Liver (tissue), 9 donors: ENCODE measurements around the gene CORO2A. TPM values are rescaled to one million over a fixed set of nuclear protein-coding genes. Genes with fewer than 3 reads are reported as not detected.
A peak's percentile ranks its signal among the peaks of the same experiment; 100 is the strongest.

Source experiments
- DNase-seq: peaks from one replicate; pipeline ENCODE4 v3.0.0-alpha.2; 2017; ENCODE audit warnings: low spot score
- H3K27ac ChIP-seq, 2 donors: one replicate each; pipeline ENCODE4 v1.7.0; 2013; ENCODE audit warnings: inconsistent platforms in 2 of 2, low read length in 2 of 2, control low read depth in 1 of 2, low read depth in 1 of 2, mild to moderate bottlenecking in 1 of 2
- H3K27me3 ChIP-seq, 4 donors: one replicate each; pipeline versions ENCODE4 v1.6.1 to v1.7.0; 2013; ENCODE audit warnings: low read length in 3 of 4, inconsistent platforms in 1 of 4, mild to moderate bottlenecking in 1 of 4, moderate library complexity in 1 of 4; ENCODE audit not compliant: control insufficient read depth in 4 of 4, insufficient read depth in 4 of 4
- H3K36me3 ChIP-seq, 4 donors: one replicate each; pipeline versions ENCODE4 v1.6.1 to v1.7.0; 2013; ENCODE audit warnings: low read length in 3 of 4, mild to moderate bottlenecking in 3 of 4, low read depth in 1 of 4, moderate library complexity in 1 of 4; ENCODE audit not compliant: control insufficient read depth in 4 of 4, insufficient read depth in 3 of 4
- H3K4me1 ChIP-seq, 4 donors: one replicate each; pipeline versions ENCODE4 v1.6.1 to v1.7.0; 2013; ENCODE audit warnings: low read length in 3 of 4, mild to moderate bottlenecking in 3 of 4, moderate library complexity in 1 of 4; ENCODE audit not compliant: control insufficient read depth in 4 of 4, insufficient read depth in 4 of 4
- H3K4me3 ChIP-seq, 3 donors: one replicate each; pipeline versions ENCODE4 v1.6.1 to v1.7.0; 2013; ENCODE audit warnings: low read length in 3 of 3, control low read depth in 1 of 3, low read depth in 1 of 3, mild to moderate bottlenecking in 1 of 3
- H3K9ac ChIP-seq, 2 donors: one replicate each; pipeline ENCODE4 v1.7.0; 2013; ENCODE audit warnings: low read length in 2 of 2, mild to moderate bottlenecking in 2 of 2, moderate library complexity in 2 of 2, control low read depth in 1 of 2, low read depth in 1 of 2
- H3K9me3 ChIP-seq, 4 donors: one replicate each; pipeline versions ENCODE4 v1.6.1 to v1.7.0; 2013; ENCODE audit warnings: low read length in 3 of 4; ENCODE audit not compliant: control insufficient read depth in 4 of 4
- FOXA1 ChIP-seq: IDR thresholded peaks from 2 replicates; pipeline ENCODE4 v1.6.1; 2016; ENCODE audit warnings: antibody characterized with exemption
- FOXA2 ChIP-seq: IDR thresholded peaks from 2 replicates; pipeline ENCODE4 v1.6.1; 2016; ENCODE audit warnings: antibody characterized with exemption
- GABPA ChIP-seq, 2 donors: IDR thresholded peaks in 1 of 2; conservative IDR thresholded peaks in 1 of 2; 2 replicates each; pipeline ENCODE4 v1.6.1; 2016; ENCODE audit warnings: antibody characterized with exemption in 2 of 2, mild to moderate bottlenecking in 1 of 2, moderate library complexity in 1 of 2
- HNF4A ChIP-seq, 2 donors: conservative IDR thresholded peaks; 2 replicates each; pipeline ENCODE4 v1.6.1; 2016; ENCODE audit warnings: antibody characterized with exemption in 2 of 2, mild to moderate bottlenecking in 2 of 2
- JUND ChIP-seq, 2 donors: IDR thresholded peaks; 2 replicates each; pipeline ENCODE4 v1.6.1; 2016; ENCODE audit warnings: antibody characterized with exemption in 2 of 2
- NR2F2 ChIP-seq: IDR thresholded peaks from 2 replicates; pipeline ENCODE4 v1.6.1; 2016; ENCODE audit warnings: antibody characterized with exemption
- RAD21 ChIP-seq, 2 donors: IDR thresholded peaks; 2 replicates each; pipeline ENCODE4 v1.6.1; 2016; ENCODE audit warnings: antibody characterized with exemption in 2 of 2, mild to moderate bottlenecking in 2 of 2
- RXRA ChIP-seq, 2 donors: IDR thresholded peaks; 2 replicates each; pipeline ENCODE4 v1.6.1; 2017 to 2018; ENCODE audit warnings: antibody characterized with exemption in 2 of 2, mild to moderate bottlenecking in 1 of 2
- SP1 ChIP-seq: IDR thresholded peaks from 2 replicates; pipeline ENCODE4 v1.6.1; 2018; ENCODE audit warnings: antibody characterized with exemption, mild to moderate bottlenecking
- WGBS: extraction: QIAGEN DNeasy Blood & Tissue Kit; methylation state at CpG from one replicate; pipeline ENCODE4 v1.1.7; 2013; 5-methylcytosine and 5-hydroxymethylcytosine counted together
- polyA plus RNA-seq, 2 donors: library from polyadenylated mRNA; stranded (reverse) in 1 of 2; unstranded in 1 of 2; fragments of 200-250 nt in 1 of 2; fragments of >200 nt in 1 of 2; fragmentation: Nextera tagmentation in 1 of 2; extraction: Ambion mirVana in 1 of 2; gene quantifications; one replicate each; pipeline versions ENCODE4 v1.2.1 to v1.2.3, GENCODE V29; 2013 to 2015
- total RNA-seq, 2 donors: library from RNA; depleted of rRNA; stranded (reverse); fragments of >200 nt; gene quantifications; one replicate each; pipeline ENCODE4 v1.2.3, GENCODE V29; 2014
- TF ChIP-seq, protein P1 (sequence below): IDR thresholded peaks from 2 replicates; pipeline ENCODE4 v1.6.1; 2016; ENCODE audit warnings: antibody characterized with exemption, mild to moderate bottlenecking
- TF ChIP-seq, protein P2 (sequence below): fragments of 150-350 bp; IDR thresholded peaks from 2 replicates; pipeline ENCODE4 v1.5.1; 2017; ENCODE audit warnings: improper control_type of control experiment, low read depth, low read length; ENCODE audit not compliant: missing input control
- TF ChIP-seq, protein P3 (sequence below): IDR thresholded peaks from 2 replicates; pipeline ENCODE4 v1.6.1; 2016; ENCODE audit warnings: antibody characterized with exemption
- TF ChIP-seq, protein P4 (sequence below): IDR thresholded peaks from 2 replicates; pipeline ENCODE4 v1.6.1; 2016; ENCODE audit warnings: antibody characterized with exemption
- TF ChIP-seq, protein P5 (sequence below): IDR thresholded peaks from 2 replicates; pipeline ENCODE4 v1.6.1; 2016; ENCODE audit warnings: antibody characterized with exemption
- donor health status: healthy.
- donor health status: healthy.
- donor health status: healthy.
- donor health status: healthy.
- donor health status: healthy.

The CORO2A gene
- total and polyA plus RNA-seq, 4 donors, result 1.2 to 2.8 (median 1.4) TPM

DNA sequence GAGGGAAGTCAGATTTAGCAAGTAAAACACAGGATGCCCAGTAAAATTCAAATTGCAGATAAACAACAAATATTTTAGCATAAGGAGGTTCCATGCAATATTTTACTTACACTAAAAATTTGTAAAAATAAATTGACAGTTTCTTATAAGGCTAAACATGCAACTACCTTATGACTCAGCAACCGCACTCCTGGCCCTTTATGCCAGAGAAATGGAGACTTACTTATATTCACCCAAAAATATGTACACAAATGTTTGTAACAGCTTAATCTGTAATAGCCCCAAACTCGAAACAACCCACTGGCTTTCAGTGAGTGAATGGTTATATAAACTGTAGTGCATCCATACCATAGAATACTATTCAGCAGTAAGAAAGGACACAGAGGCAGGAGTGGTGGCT lies 44.9 kb downstream of the CORO2A start:
- Histone ChIP-seq H3K36me3 (no peaks in the 10 kb centered on the region), H3K9ac (no peak overlapping the region), H3K9me3 (no peaks in the 10 kb centered on the region), H3K4me3 (no peak overlapping the region), H3K27me3 (no peaks in the 10 kb centered on the region), H3K27ac (no peak overlapping the region), H3K4me1 (peaks cover 9 to 38% (median 30%) of the 10 kb centered on the region in 4 donors)
- no peak for DNase-seq
- 94% methylated on average over 2 of the region's 2 CpGs for WGBS
- TF ChIP-seq, protein P1, sequence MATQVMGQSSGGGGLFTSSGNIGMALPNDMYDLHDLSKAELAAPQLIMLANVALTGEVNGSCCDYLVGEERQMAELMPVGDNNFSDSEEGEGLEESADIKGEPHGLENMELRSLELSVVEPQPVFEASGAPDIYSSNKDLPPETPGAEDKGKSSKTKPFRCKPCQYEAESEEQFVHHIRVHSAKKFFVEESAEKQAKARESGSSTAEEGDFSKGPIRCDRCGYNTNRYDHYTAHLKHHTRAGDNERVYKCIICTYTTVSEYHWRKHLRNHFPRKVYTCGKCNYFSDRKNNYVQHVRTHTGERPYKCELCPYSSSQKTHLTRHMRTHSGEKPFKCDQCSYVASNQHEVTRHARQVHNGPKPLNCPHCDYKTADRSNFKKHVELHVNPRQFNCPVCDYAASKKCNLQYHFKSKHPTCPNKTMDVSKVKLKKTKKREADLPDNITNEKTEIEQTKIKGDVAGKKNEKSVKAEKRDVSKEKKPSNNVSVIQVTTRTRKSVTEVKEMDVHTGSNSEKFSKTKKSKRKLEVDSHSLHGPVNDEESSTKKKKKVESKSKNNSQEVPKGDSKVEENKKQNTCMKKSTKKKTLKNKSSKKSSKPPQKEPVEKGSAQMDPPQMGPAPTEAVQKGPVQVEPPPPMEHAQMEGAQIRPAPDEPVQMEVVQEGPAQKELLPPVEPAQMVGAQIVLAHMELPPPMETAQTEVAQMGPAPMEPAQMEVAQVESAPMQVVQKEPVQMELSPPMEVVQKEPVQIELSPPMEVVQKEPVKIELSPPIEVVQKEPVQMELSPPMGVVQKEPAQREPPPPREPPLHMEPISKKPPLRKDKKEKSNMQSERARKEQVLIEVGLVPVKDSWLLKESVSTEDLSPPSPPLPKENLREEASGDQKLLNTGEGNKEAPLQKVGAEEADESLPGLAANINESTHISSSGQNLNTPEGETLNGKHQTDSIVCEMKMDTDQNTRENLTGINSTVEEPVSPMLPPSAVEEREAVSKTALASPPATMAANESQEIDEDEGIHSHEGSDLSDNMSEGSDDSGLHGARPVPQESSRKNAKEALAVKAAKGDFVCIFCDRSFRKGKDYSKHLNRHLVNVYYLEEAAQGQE, result no peak
- TF ChIP-seq, protein P2, sequence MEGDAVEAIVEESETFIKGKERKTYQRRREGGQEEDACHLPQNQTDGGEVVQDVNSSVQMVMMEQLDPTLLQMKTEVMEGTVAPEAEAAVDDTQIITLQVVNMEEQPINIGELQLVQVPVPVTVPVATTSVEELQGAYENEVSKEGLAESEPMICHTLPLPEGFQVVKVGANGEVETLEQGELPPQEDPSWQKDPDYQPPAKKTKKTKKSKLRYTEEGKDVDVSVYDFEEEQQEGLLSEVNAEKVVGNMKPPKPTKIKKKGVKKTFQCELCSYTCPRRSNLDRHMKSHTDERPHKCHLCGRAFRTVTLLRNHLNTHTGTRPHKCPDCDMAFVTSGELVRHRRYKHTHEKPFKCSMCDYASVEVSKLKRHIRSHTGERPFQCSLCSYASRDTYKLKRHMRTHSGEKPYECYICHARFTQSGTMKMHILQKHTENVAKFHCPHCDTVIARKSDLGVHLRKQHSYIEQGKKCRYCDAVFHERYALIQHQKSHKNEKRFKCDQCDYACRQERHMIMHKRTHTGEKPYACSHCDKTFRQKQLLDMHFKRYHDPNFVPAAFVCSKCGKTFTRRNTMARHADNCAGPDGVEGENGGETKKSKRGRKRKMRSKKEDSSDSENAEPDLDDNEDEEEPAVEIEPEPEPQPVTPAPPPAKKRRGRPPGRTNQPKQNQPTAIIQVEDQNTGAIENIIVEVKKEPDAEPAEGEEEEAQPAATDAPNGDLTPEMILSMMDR, result no peak

DNA sequence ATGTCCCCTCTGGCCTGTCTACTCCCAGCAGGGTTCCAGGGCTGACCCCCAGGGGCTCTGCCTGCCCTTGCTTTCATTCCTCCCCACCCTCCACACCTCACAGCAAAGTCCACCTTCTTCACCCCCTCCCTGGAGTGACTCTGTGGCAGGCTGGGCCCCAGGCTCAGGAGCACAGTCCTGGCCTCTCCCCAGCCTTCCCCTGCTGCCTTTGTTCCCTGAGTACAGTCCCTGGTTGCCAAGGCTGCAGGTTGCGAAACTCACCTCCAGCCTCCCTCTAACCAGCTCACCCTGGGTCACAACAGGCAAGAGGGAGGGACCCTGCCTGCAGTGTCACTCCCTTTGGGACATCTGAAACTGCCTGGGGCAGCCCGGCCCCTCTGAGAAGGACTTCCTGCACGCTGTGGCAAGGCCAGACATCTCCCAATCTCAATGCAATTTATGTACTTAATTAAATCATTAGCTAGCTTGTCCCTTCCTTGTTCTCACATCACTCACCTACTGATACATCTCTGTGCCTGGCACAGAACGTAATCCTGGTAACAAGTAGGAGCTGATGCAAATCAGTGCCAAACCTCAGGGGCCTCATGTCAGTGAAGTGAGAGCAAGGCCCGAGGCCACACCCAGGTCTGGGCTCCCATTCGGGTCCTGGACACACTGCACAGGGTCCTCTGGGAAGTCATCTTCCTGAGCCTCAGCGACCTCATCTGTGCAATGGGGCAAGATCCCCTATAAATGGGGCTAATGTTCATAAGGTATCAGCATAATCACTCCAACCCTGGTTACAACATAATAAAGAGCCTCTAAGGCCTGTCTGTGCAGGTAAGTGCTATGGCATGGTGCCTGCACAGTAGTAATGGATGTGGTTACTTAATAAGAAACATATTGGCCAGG lies 46.1 kb downstream of the CORO2A start:
- no peak for TF ChIP-seq FOXA1
- TF ChIP-seq FOXA2, result peak; percentile 61
- TF ChIP-seq, protein P3, sequence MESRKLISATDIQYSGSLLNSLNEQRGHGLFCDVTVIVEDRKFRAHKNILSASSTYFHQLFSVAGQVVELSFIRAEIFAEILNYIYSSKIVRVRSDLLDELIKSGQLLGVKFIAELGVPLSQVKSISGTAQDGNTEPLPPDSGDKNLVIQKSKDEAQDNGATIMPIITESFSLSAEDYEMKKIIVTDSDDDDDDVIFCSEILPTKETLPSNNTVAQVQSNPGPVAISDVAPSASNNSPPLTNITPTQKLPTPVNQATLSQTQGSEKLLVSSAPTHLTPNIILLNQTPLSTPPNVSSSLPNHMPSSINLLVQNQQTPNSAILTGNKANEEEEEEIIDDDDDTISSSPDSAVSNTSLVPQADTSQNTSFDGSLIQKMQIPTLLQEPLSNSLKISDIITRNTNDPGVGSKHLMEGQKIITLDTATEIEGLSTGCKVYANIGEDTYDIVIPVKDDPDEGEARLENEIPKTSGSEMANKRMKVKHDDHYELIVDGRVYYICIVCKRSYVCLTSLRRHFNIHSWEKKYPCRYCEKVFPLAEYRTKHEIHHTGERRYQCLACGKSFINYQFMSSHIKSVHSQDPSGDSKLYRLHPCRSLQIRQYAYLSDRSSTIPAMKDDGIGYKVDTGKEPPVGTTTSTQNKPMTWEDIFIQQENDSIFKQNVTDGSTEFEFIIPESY, result no peak
- peak in 1 of 2 donors; percentile 42 for TF ChIP-seq JUND (IDR thresholded peaks at IDR 0.05)
- TF ChIP-seq NR2F2, result no peak
- TF ChIP-seq HNF4A (conservative IDR thresholded peaks at IDR 0.05), result peak; percentile 67 to 88
- TF ChIP-seq, protein P4, sequence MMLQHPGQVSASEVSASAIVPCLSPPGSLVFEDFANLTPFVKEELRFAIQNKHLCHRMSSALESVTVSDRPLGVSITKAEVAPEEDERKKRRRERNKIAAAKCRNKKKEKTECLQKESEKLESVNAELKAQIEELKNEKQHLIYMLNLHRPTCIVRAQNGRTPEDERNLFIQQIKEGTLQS, result no peak
- TF ChIP-seq, protein P5, sequence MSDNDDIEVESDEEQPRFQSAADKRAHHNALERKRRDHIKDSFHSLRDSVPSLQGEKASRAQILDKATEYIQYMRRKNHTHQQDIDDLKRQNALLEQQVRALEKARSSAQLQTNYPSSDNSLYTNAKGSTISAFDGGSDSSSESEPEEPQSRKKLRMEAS, result peak; percentile 63
- TF ChIP-seq GABPA (IDR thresholded peaks at IDR 0.05 in 1 of 2, conservative IDR thresholded peaks at IDR 0.05 in 1 of 2), result peak in 1 of 2 donors; percentile 22
- peak; percentile 80 for TF ChIP-seq SP1
- peak in 1 of 2 donors; percentile 47 for TF ChIP-seq RAD21 (IDR thresholded peaks at IDR 0.05)
- TF ChIP-seq RXRA (IDR thresholded peaks at IDR 0.05), result peak; percentile 71 to 91
- H3K36me3 ChIP-seq, result no peaks in the 10 kb centered on the region
- no peak overlapping the region for H3K9ac ChIP-seq
- H3K27me3 ChIP-seq, result no peaks in the 10 kb centered on the region
- WGBS, result 34% methylated on average over 7 of the region's 7 CpGs
- peaks cover 12 to 46% (median 36%) of the 10 kb centered on the region in 4 donors for H3K4me1 ChIP-seq
- no peaks in the 10 kb centered on the region for H3K9me3 ChIP-seq
- no peak overlapping the region for H3K4me3 ChIP-seq
- DNase-seq, result peak; percentile 74
- peak overlapping the region; percentile 53 to 74 for H3K27ac ChIP-seq
